H9 (cell line): ENCODE measurements around the gene CC2D1A. TPM values are rescaled to one million over a fixed set of nuclear protein-coding genes. Genes with fewer than 3 reads are reported as not detected.

Experiments used
- DNase-seq: peaks from one replicate; pipeline ENCODE4 v3.0.0-alpha.2; 2017
- H2AFZ ChIP-seq: one replicate; pipeline ENCODE4 v1.6.1; 2013; ENCODE audit warnings: mild to moderate bottlenecking, low read length, control low read depth, moderate library complexity
- H2AK5ac ChIP-seq: 2 replicates; pipeline ENCODE4 v1.6.1; 2013; ENCODE audit warnings: low read length, control low read depth, mixed read lengths; ENCODE audit not compliant: insufficient read length
- H2BK120ac ChIP-seq: one replicate; pipeline ENCODE4 v1.6.1; 2013; ENCODE audit warnings: low read depth, mild to moderate bottlenecking, low read length, control low read depth, inconsistent platforms; ENCODE audit not compliant: poor library complexity, severe bottlenecking
- H2BK12ac ChIP-seq: 2 replicates; pipeline ENCODE4 v1.6.1; 2013; ENCODE audit warnings: low read length, control low read depth, mixed read lengths, low read depth; ENCODE audit not compliant: insufficient read length
- H2BK15ac ChIP-seq: 2 replicates; pipeline ENCODE4 v1.6.1; 2013; ENCODE audit warnings: low read depth, low read length, control low read depth
- H2BK20ac ChIP-seq: one replicate; pipeline ENCODE4 v1.6.1; 2013; ENCODE audit warnings: low read depth, mild to moderate bottlenecking, low read length, control low read depth, inconsistent platforms; ENCODE audit not compliant: poor library complexity, severe bottlenecking
- H2BK5ac ChIP-seq: 2 replicates; pipeline ENCODE4 v1.6.1; 2013; ENCODE audit warnings: low read length, control low read depth, mixed read lengths; ENCODE audit not compliant: insufficient read length
- H3K14ac ChIP-seq: 2 replicates; pipeline ENCODE4 v1.6.1; 2013; ENCODE audit warnings: low read length, control low read depth; ENCODE audit not compliant: insufficient read depth
- H3K18ac ChIP-seq: 2 replicates; pipeline ENCODE4 v1.6.1; 2013; ENCODE audit warnings: low read depth, mild to moderate bottlenecking, mixed read lengths, low read length, control low read depth; ENCODE audit not compliant: insufficient read length
- H3K23ac ChIP-seq: 2 replicates; pipeline ENCODE4 v1.6.1; 2013; ENCODE audit warnings: low read length, control low read depth, mixed read lengths, low read depth; ENCODE audit not compliant: insufficient read length
- H3K23me2 ChIP-seq: 2 replicates; pipeline ENCODE4 v1.6.1; 2013; ENCODE audit warnings: low read depth, mild to moderate bottlenecking, mixed read lengths, low read length, control low read depth; ENCODE audit not compliant: insufficient read length, poor library complexity, severe bottlenecking
- H3K27ac ChIP-seq: 2 replicates; pipeline ENCODE4 v1.5.1; 2013; ENCODE audit warnings: low read length, control low read depth, mixed read lengths, low read depth; ENCODE audit not compliant: insufficient read length
- H3K27me3 ChIP-seq: 2 replicates; pipeline ENCODE4 v1.6.1; 2013; ENCODE audit warnings: low read length, control low read depth, inconsistent platforms; ENCODE audit not compliant: insufficient read depth
- H3K4ac ChIP-seq: 2 replicates; pipeline ENCODE4 v1.6.1; 2013; ENCODE audit warnings: low read depth, mild to moderate bottlenecking, control low read depth, inconsistent platforms, low read length, moderate library complexity
- H3K4me1 ChIP-seq: 2 replicates; pipeline ENCODE4 v1.6.1; 2013; ENCODE audit warnings: low read length, control low read depth, inconsistent platforms; ENCODE audit not compliant: insufficient read depth
- H3K4me2 ChIP-seq: 2 replicates; pipeline ENCODE4 v1.6.1; 2013; ENCODE audit warnings: low read length, control low read depth, mixed read lengths; ENCODE audit not compliant: insufficient read length, insufficient read depth
- H3K56ac ChIP-seq: 2 replicates; pipeline ENCODE4 v1.6.1; 2013; ENCODE audit warnings: low read depth, mild to moderate bottlenecking, mixed read lengths, low read length, control low read depth; ENCODE audit not compliant: insufficient read length
- H3K79me1 ChIP-seq: 2 replicates; pipeline ENCODE4 v1.6.1; 2013; ENCODE audit warnings: low read depth, mild to moderate bottlenecking, moderate library complexity, low read length, control low read depth, inconsistent platforms; ENCODE audit not compliant: insufficient read depth, poor library complexity, severe bottlenecking
- H3K79me2 ChIP-seq: 2 replicates; pipeline ENCODE4 v1.6.1; 2013; ENCODE audit warnings: low read length, control low read depth, inconsistent platforms; ENCODE audit not compliant: insufficient read depth
- H3K9ac ChIP-seq: 2 replicates; pipeline ENCODE4 v1.6.1; 2013; ENCODE audit warnings: low read length, control low read depth, mixed read lengths; ENCODE audit not compliant: insufficient read length; ENCODE audit errors: extremely low read depth
- H3K9me3 ChIP-seq: one replicate; pipeline ENCODE4 v1.6.1; 2013; ENCODE audit warnings: low read depth, low read length, inconsistent platforms; ENCODE audit not compliant: control insufficient read depth
- H3T11ph ChIP-seq: one replicate; pipeline ENCODE4 v1.6.1; 2013; ENCODE audit warnings: mild to moderate bottlenecking, low read length, control low read depth, inconsistent platforms
- H4K20me1 ChIP-seq: one replicate; pipeline ENCODE4 v1.6.1; 2013; ENCODE audit not compliant: control insufficient read depth, insufficient read length, insufficient read depth
- H4K5ac ChIP-seq: 2 replicates; pipeline ENCODE4 v1.6.1; 2013; ENCODE audit warnings: low read depth, mild to moderate bottlenecking, mixed read lengths, low read length, control low read depth; ENCODE audit not compliant: insufficient read length
- H4K8ac ChIP-seq: replicated peaks from 2 replicates; pipeline ENCODE4 v1.6.1; 2013; ENCODE audit warnings: low read length, control low read depth, mixed read lengths, low read depth; ENCODE audit not compliant: insufficient read length
- H4K91ac ChIP-seq: 2 replicates; pipeline ENCODE4 v1.6.1; 2013; ENCODE audit warnings: low read depth, mild to moderate bottlenecking, moderate library complexity, mixed read lengths, low read length, control low read depth; ENCODE audit not compliant: insufficient read length
- H3K27ac Mint-ChIP-seq, 3 experiments: 2 replicates in 2 of 3; 3 replicates in 1 of 3; pipeline ENCODE4 v1.8.0; 2020 to 2021; ENCODE audit warnings: mixed read lengths in 3 of 3, mild to moderate bottlenecking in 1 of 3, moderate library complexity in 1 of 3
- H3K27me3 Mint-ChIP-seq: 2 replicates; pipeline ENCODE4 v1.8.0; 2021; ENCODE audit warnings: low read depth, mild to moderate bottlenecking, moderate library complexity, mixed read lengths
- H3K36me3 Mint-ChIP-seq, 3 experiments: 2 replicates in 2 of 3; 3 replicates in 1 of 3; pipeline ENCODE4 v1.8.0; 2020 to 2021; ENCODE audit warnings: low read depth in 3 of 3, mixed read lengths in 3 of 3; ENCODE audit not compliant: insufficient read depth in 1 of 3
- H3K4me1 Mint-ChIP-seq, 2 experiments: 2 replicates each; pipeline ENCODE4 v1.8.0; 2020; ENCODE audit warnings: mixed read lengths in 2 of 2
- H3K4me3 Mint-ChIP-seq, 2 experiments: 2 replicates in 1 of 2; 3 replicates in 1 of 2; pipeline ENCODE4 v1.8.0; 2020 to 2021; ENCODE audit warnings: mild to moderate bottlenecking in 2 of 2, mixed read lengths in 2 of 2, moderate library complexity in 1 of 2
- H3K9me3 Mint-ChIP-seq, 2 experiments: 2 replicates in 1 of 2; 3 replicates in 1 of 2; pipeline ENCODE4 v1.8.0; 2020; ENCODE audit warnings: mild to moderate bottlenecking in 2 of 2, mixed read lengths in 2 of 2, moderate library complexity in 1 of 2
- CTCF ChIP-seq: fragments of 200-600 bp; sonication (generic); conservative IDR thresholded peaks from 3 replicates; pipeline ENCODE4 v1.8.0; 2021; ENCODE audit warnings: antibody characterized with exemption, mild to moderate bottlenecking
- WGBS: extraction: QIAGEN DNeasy Blood & Tissue Kit; methylation state at CpG from one replicate; pipeline ENCODE4 v1.1.7; 2013; ENCODE audit warnings: missing lambda C conversion rate, low lambda C conversion rate, mixed read lengths; ENCODE audit not compliant: insufficient read length; ENCODE audit errors: extremely low coverage; 5-methylcytosine and 5-hydroxymethylcytosine counted together
- total RNA-seq: library from RNA; stranded (reverse); gene quantifications from 2 replicates; pipeline ENCODE4 v1.2.1, GENCODE V29; 2021

The CC2D1A gene
- total RNA-seq, 1 experiment from 2014 or later, result 48.5 TPM

GRCh38 chr19:13883516-13884064 lies 22.4 kb upstream of the CC2D1A start:
- Histone ChIP-seq H4K20me1 (no peaks in the 10 kb centered on the region), H3K18ac (peak overlapping the region; percentile 11), H3K4me2 (no peak overlapping the region), H4K8ac (no peak overlapping the region), H2AFZ (no peak overlapping the region), H3T11ph (no peak overlapping the region), H3K23me2 (peaks cover 3% of the 10 kb centered on the region), H3K4ac (no peak overlapping the region), H2BK12ac (no peak overlapping the region), H3K9me3 (no peaks in the 10 kb centered on the region), H4K5ac (no peak overlapping the region), H3K79me2 (no peaks in the 10 kb centered on the region), H3K56ac (no peak overlapping the region), H3K27me3 (no peaks in the 10 kb centered on the region), H3K4me1 (peaks cover 3% of the 10 kb centered on the region; the same call in 1 of the 2 replicates), H3K9ac (no peak overlapping the region), H3K14ac (no peak overlapping the region), H3K79me1 (no peaks in the 10 kb centered on the region), H2BK120ac (no peak overlapping the region), H3K27ac (no peak overlapping the region), H3K23ac (no peak overlapping the region), H2AK5ac (no peak overlapping the region), H2BK5ac (no peak overlapping the region), H4K91ac (no peak overlapping the region), H2BK20ac (no peak overlapping the region), H2BK15ac (no peak overlapping the region)
- Mint-ChIP-seq H3K4me3 (peak overlapping the region in 1 of 2 experiments; percentile 19; a peak in 1 of 5 replicates), H3K27ac (no peak overlapping the region; a peak in 2 of 7 replicates), H3K36me3 (no peaks in the 10 kb centered on the region), H3K4me1 (peaks cover 20 to 27% of the 10 kb centered on the region in 2 experiments), H3K27me3 (peaks cover 8% of the 10 kb centered on the region), H3K9me3 (no peaks in the 10 kb centered on the region; a peak in 1 of 5 replicates)
- DNase-seq, result no peak
- TF ChIP-seq CTCF, result peak; percentile 53; the same call in 2 of the 3 replicates
- WGBS, result no CpG with 5 or more reads among the region's 10 CpGs
